A549 (cell line): ENCODE results near the gene SASH1. TPM values are rescaled to one million over a fixed set of nuclear protein-coding genes. Genes with fewer than 3 reads are reported as not detected.
A peak's percentile ranks its signal among the peaks of the same experiment; 100 is the strongest.

Experiments used
- ATAC-seq, 2 experiments: fragments of 200-7000 bp in 1 of 2; fragments of >200 bp in 1 of 2; cut with Nextera tagmentation in 1 of 2; cut with Tn5 transposase in 1 of 2; 3 replicates each; pipeline versions ENCODE4 v1.8.0 to v1.9.1; 2018 to 2020; ENCODE audit warnings: mild to moderate bottlenecking in 1 of 2, moderate library complexity in 1 of 2
- CTCF ChIA-PET: fragments of 300-600 bp; sonication (Branson Sonifier 250); formaldehyde crosslinking; extraction: SDS; loops from one replicate; lab custom pipeline; 2021; ENCODE audit warnings: antibody characterized with exemption, inconsistent platforms; lab: Yijun Ruan, JAX
- POLR2A ChIA-PET: fragments of 350-600 bp; formaldehyde crosslinking; extraction: SDS; loops from one replicate; lab custom pipeline; 2021; ENCODE audit warnings: antibody characterized with exemption, inconsistent platforms; lab: Yijun Ruan, JAX
- DNase-seq, 2 experiments: peaks; one replicate each; pipeline versions ENCODE4 v3.0.0 to v3.0.0-alpha.2; 2011 to 2016; ENCODE audit warnings: low read depth in 1 of 2, low spot score in 1 of 2
- FAIRE-seq: peaks from 2 replicates; lab custom pipeline; 2011; peaks lifted over from hg19 to GRCh38; lab: Jason Lieb, UNC
- H3K27ac ChIP-seq, 2 experiments: fragments of >200 bp; sonication (Bioruptor Twin); formaldehyde crosslinking; 3 replicates each; pipeline ENCODE4 v1.5.1; 2016 to 2017
- H3K4me1 ChIP-seq: fragments of >200 bp; sonication (Bioruptor Twin); formaldehyde crosslinking; 3 replicates; pipeline ENCODE4 v1.6.1; 2016
- H3K4me2 ChIP-seq: fragments of >200 bp; sonication (Bioruptor Twin); formaldehyde crosslinking; 3 replicates; pipeline ENCODE4 v1.6.1; 2016
- H3K4me3 ChIP-seq: fragments of >200 bp; sonication (Bioruptor Twin); formaldehyde crosslinking; 3 replicates; pipeline ENCODE4 v1.5.1; 2016
- H3K9me3 ChIP-seq: fragments of >200 bp; sonication (Bioruptor Twin); formaldehyde crosslinking; 3 replicates; pipeline ENCODE4 v1.6.1; 2016
- BCL3 ChIP-seq: fragments of >200 bp; sonication (Bioruptor Twin); formaldehyde crosslinking; IDR thresholded peaks from 3 replicates; pipeline ENCODE4 v1.6.1; 2016
- CEBPB ChIP-seq, 2 experiments: fragments of >200 bp in 1 of 2; sonication (Bioruptor Twin) in 1 of 2; formaldehyde crosslinking in 1 of 2; IDR thresholded peaks; 2 replicates each; pipeline ENCODE4 v1.6.1; 2012 to 2016
- CHD4 ChIP-seq: fragments of 200-600 bp; sonication (generic); IDR thresholded peaks from 2 replicates; pipeline ENCODE4 v1.6.1; 2016; ENCODE audit warnings: antibody characterized with exemption, mild to moderate bottlenecking, borderline replicate concordance
- CTCF ChIP-seq: fragments of >200 bp; sonication (Bioruptor Twin); formaldehyde crosslinking; IDR thresholded peaks from 3 replicates; pipeline ENCODE4 v1.5.1; 2016
- EHMT2 ChIP-seq: fragments of 200-600 bp; sonication (generic); IDR thresholded peaks from 2 replicates; pipeline ENCODE4 v1.6.1; 2016; ENCODE audit warnings: antibody characterized with exemption, low read depth, mild to moderate bottlenecking, moderate library complexity
- ESRRA ChIP-seq: fragments of 150-350 bp; IDR thresholded peaks from 2 replicates; pipeline ENCODE4 v1.6.1; 2014; ENCODE audit warnings: mild to moderate bottlenecking, low read length, borderline replicate concordance
- FOSL2 ChIP-seq, 2 experiments: fragments of 450-650 bp in 1 of 2; fragments of >200 bp in 1 of 2; sonication (Bioruptor Twin) in 1 of 2; formaldehyde crosslinking; IDR thresholded peaks; 2 replicates each; pipeline versions ENCODE4 v1.5.0 to v1.6.1; 2016 to 2020; ENCODE audit warnings: mild to moderate bottlenecking in 1 of 2, moderate library complexity in 1 of 2
- HOXB13 ChIP-seq: fragments of 250-450 bp; sonication (Bioruptor Pico); IDR thresholded peaks from 2 replicates; pipeline ENCODE4 v1.5.0; 2020; ENCODE audit warnings: low read depth, mild to moderate bottlenecking, moderate library complexity
- JUNB ChIP-seq: fragments of >200 bp; sonication (Bioruptor Twin); formaldehyde crosslinking; IDR thresholded peaks from 2 replicates; pipeline ENCODE4 v1.6.1; 2016
- MAFK ChIP-seq: fragments of 450-650 bp; IDR thresholded peaks from 2 replicates; pipeline ENCODE4 v1.6.1; 2014; ENCODE audit not compliant: partially characterized antibody
- RAD21 ChIP-seq, 2 experiments: fragments of >200 bp in 1 of 2; sonication (Bioruptor Twin) in 1 of 2; formaldehyde crosslinking in 1 of 2; IDR thresholded peaks in 1 of 2; conservative IDR thresholded peaks in 1 of 2; 2 replicates in 1 of 2; 3 replicates in 1 of 2; pipeline ENCODE4 v1.6.1; 2012 to 2018; ENCODE audit warnings: inconsistent platforms in 1 of 2
- RCOR1 ChIP-seq: fragments of 150-350 bp; IDR thresholded peaks from 2 replicates; pipeline ENCODE4 v1.6.1; 2014; ENCODE audit warnings: antibody characterized with exemption, low read length, low read depth
- RFX5 ChIP-seq: fragments of 450-650 bp; IDR thresholded peaks from 2 replicates; pipeline ENCODE4 v1.7.1; 2014; ENCODE audit warnings: antibody characterized with exemption, mild to moderate bottlenecking, moderate library complexity
- RNF2 ChIP-seq: fragments of 200-600 bp; sonication (generic); IDR thresholded peaks from 2 replicates; pipeline ENCODE4 v1.6.1; 2016; ENCODE audit warnings: low read depth, mild to moderate bottlenecking, antibody characterized with exemption, moderate library complexity, borderline replicate concordance
- SMC3 ChIP-seq: fragments of >200 bp; sonication (Bioruptor Twin); formaldehyde crosslinking; IDR thresholded peaks from 3 replicates; pipeline ENCODE4 v1.6.1; 2018; ENCODE audit warnings: inconsistent platforms
- TFCP2L1 ChIP-seq: fragments of 250-450 bp; sonication (Bioruptor Pico); IDR thresholded peaks from 2 replicates; pipeline ENCODE4 v1.5.0; 2021; ENCODE audit warnings: mild to moderate bottlenecking
- WGBS: methylation state at CpG from one replicate; pipeline ENCODE4 v1.1.6; 2017; ENCODE audit errors: missing lambda C conversion rate; 5-methylcytosine and 5-hydroxymethylcytosine counted together
- polyA plus RNA-seq, 4 experiments: library from polyadenylated mRNA; depleted of rRNA in 3 of 4; stranded (reverse); fragments of >200 nt; fragmentation: RNase III in 1 of 4; extraction: RNeasy Plus Mini Kit Qiagen cat#74134 plus additional on column Dnase treatment in 1 of 4; gene quantifications; 2 replicates in 3 of 4; 3 replicates in 1 of 4; pipeline ENCODE4 v1.2.3, GENCODE V29; 2011 to 2017
- TF ChIP-seq, protein P1 (sequence below): fragments of 250-450 bp; sonication (Bioruptor Pico); IDR thresholded peaks from 2 replicates; pipeline ENCODE4 v1.5.0; 2020; ENCODE audit warnings: low read depth, mild to moderate bottlenecking, moderate library complexity
- TF ChIP-seq, protein P2 (sequence below): fragments of >200 bp; sonication (Bioruptor Twin); formaldehyde crosslinking; IDR thresholded peaks from 2 replicates; pipeline ENCODE4 v1.6.1; 2016

The SASH1 gene
- polyA plus RNA-seq, 2 of the 4 experiments (the other 2 are of a cell fraction), result 2.5 to 3.0 TPM

- TF ChIP-seq RCOR1 (no peak), CHD4 (no peak)
Measured at GRCh38 chr6:148406579-148407371, 64.1 kb downstream of the SASH1 start (continued).

DNA sequence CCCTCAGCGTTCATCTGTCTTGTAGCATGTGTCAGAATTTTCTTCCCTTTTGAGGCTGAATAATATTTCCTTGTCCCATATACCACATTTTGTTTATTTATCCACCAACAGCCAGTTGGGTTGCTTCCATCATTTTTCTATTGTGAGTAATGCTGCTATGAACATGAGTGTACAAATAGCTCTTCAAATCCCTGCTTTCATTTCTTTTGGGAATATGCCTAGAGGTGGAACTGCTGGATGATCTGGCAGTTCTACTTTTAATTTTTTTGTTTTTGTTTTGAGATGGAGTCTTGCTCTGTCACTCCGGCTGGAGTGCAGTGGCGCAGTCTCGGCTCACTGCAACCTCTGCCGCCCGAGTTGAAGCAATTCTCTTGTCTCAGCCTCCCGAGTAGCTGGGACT lies 64.7 kb downstream of the SASH1 start:
- Histone ChIP-seq H3K27ac (no peak overlapping the region), H3K9me3 (no peaks in the 10 kb centered on the region), H3K4me2 (peak overlapping the region; percentile 25; the same call in 1 of the 3 replicates), H3K4me3 (no peak overlapping the region), H3K4me1 (peaks cover 22% of the 10 kb centered on the region)
- DNase-seq, result peak in 1 of 2 experiments; percentile 30
- no peak for FAIRE-seq
- WGBS, result 85% methylated on average over 7 of the region's 7 CpGs
- ChIA-PET CTCF (interaction anchor here (0.6 to 0.7 kb wide), 2 partner anchors 8 to 72 kb away, joined by 3 read pairs; no protein-coding TSS in a partner anchor), POLR2A (no interaction called here)
- ATAC-seq, result peak; percentile 19 to 48; a peak in 1 of 6 replicates
- TF ChIP-seq HOXB13, result no peak
- TF ChIP-seq FOSL2 (IDR thresholded peaks at IDR 0.05), result no peak
- 0 out of 2 replicates have a peak, but pooled peaks have one; percentile 14 for TF ChIP-seq FOSL2 (CRISPR knock-in tag; IDR thresholded peaks at IDR 0.05)
- no peak for TF ChIP-seq BCL3
- 0 out of 2 replicates have a peak, but pooled peaks have one; percentile 15 for TF ChIP-seq JUNB
- TF ChIP-seq RCOR1, result no peak
- TF ChIP-seq RAD21 (conservative IDR thresholded peaks at IDR 0.05 in 1 of 2, IDR thresholded peaks at IDR 0.05 in 1 of 2), result no peak
- TF ChIP-seq, protein P1, sequence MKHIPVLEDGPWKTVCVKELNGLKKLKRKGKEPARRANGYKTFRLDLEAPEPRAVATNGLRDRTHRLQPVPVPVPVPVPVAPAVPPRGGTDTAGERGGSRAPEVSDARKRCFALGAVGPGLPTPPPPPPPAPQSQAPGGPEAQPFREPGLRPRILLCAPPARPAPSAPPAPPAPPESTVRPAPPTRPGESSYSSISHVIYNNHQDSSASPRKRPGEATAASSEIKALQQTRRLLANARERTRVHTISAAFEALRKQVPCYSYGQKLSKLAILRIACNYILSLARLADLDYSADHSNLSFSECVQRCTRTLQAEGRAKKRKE, result no peak
- TF ChIP-seq CEBPB (IDR thresholded peaks at IDR 0.05), result no peak

- peaks cover 13% of the 10 kb centered on the region; the same call in 2 of the 3 replicates for H3K4me1 ChIP-seq
- no peak for ATAC-seq
- CTCF ChIA-PET, result interaction anchor here (0.7 kb wide), 1 partner anchor 77 kb away, joined by 3 read pairs; no protein-coding TSS in a partner anchor
- H3K4me3 ChIP-seq, result no peak overlapping the region
- H3K27ac ChIP-seq, result no peak overlapping the region
- H3K4me2 ChIP-seq, result no peak overlapping the region
- POLR2A ChIA-PET, result no interaction called here
- no peak for DNase-seq
- TF ChIP-seq ESRRA (no peak), CTCF (no peak), MAFK (peak; percentile 32)
- 89% methylated on average over 12 of the region's 12 CpGs for WGBS
- no peaks in the 10 kb centered on the region for H3K9me3 ChIP-seq
- FAIRE-seq, result no peak
Measured at GRCh38 chr6:148413321-148414091, 70.9 kb downstream of the SASH1 start.

- Histone ChIP-seq H3K4me1 (peaks cover 13% of the 10 kb centered on the region; the same call in 2 of the 3 replicates), H3K4me3 (no peak overlapping the region), H3K9me3 (no peaks in the 10 kb centered on the region), H3K27ac (no peak overlapping the region; a peak in 1 of 6 replicates), H3K4me2 (no peak overlapping the region)
- ATAC-seq (no peak), FAIRE-seq (no peak), DNase-seq (no peak)
- ChIA-PET CTCF (no interaction called here), POLR2A (interaction anchor here (0.8 kb wide), 1 partner anchor 71 kb away, joined by 3 read pairs; the partner anchor contains the start of gene SASH1)
- WGBS, result 95% methylated on average over 3 of the region's 3 CpGs
- TF ChIP-seq TFCP2L1, result no peak
- TF ChIP-seq RNF2, result no peak
- TF ChIP-seq SMC3, result no peak
- TF ChIP-seq, protein P2, sequence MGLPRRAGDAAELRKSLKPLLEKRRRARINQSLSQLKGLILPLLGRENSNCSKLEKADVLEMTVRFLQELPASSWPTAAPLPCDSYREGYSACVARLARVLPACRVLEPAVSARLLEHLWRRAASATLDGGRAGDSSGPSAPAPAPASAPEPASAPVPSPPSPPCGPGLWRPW, result no peak
- TF ChIP-seq RFX5, result no peak
- no peak for TF ChIP-seq EHMT2
- TF ChIP-seq RCOR1, result no peak
- TF ChIP-seq, protein P1, result no peak
Measured at GRCh38 chr6:148414092-148414489, 71.5 kb downstream of the SASH1 start.
